ENCODE results near the gene SERPINA5. TPM values are rescaled to one million over a fixed set of nuclear protein-coding genes. Genes with fewer than 3 reads are reported as not detected.

The SERPINA5 gene
- polyA plus RNA-seq (2013, experiment 1 of 2; ENCODE audit: insufficient read length), result 0.24 TPM
- 0.19 TPM for polyA plus RNA-seq (2013, experiment 2 of 2; ENCODE audit: insufficient read length)

DNA sequence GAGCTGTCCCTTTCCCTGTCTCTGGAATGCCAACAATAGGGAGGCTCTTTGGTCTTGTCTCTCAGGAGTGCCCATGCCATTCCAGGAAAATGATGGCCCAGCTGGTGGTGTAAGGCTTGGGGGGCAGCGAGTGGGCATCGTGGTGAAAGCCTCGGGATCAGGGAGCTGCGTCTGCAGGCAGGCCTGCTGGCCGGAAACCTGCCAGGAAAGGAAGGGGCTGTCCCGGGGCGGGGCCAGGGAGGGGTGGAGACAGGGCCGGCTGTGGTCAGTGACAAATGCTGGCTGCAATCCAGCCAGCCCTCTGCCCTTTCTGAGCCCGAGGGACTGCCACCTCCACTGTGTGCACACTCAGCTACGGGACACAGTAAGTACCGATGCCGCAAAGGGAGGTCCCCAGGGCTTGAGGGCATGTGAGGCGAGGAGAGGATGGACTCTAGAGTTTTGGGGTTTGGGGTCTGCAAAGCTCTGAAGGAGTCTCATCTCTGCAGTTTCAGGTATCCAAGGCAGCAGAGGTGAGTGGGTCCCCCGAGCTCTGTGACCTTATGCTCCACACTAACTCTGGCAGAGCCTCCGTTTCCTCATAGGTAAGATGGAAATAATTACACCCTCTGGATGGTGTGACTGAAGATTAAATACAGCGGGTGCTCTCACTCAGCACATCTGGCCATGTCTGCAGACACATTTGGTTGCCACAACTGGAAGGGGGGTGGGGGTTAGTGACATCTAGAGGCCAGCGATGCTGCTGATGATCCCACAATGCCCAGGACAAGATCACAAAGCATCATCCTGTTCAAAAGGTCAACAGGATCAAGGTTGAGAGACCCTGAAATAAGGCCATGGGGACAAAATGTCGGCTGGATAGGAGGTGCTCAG lies at the start of gene SERPINA5:
Gene SERPINA5, plus strand, starts transcription at position 300 of the 873 bp plus-strand sequence. CDS start 5,937 bp downstream, outside the sequence.
- DNase-seq, result no peak

- no peak for DNase-seq
These were observed 48.8 kb upstream of the SERPINA5 start for GRCh38 chr14:94532447-94532846.

DNA sequence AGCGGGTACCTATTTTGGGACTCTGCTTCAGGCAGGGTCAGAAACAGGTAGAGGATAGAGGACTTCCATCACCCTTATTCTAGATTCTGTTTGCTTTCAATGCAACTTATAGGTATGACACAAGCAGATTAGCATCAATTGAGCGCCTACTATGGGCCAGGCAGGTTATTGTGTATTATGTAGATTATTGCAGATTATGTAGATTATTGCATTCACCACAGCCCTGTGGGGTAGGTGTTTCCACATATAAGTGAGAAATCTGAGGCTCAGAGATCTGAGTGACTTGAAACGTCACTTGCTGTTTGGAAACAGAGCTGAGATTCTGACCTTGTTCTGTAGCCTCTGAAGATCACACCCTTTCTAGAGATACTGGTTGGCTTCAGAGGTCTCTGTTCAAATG lies 45.7 kb upstream of the SERPINA5 start:
- no peak for DNase-seq

DNA sequence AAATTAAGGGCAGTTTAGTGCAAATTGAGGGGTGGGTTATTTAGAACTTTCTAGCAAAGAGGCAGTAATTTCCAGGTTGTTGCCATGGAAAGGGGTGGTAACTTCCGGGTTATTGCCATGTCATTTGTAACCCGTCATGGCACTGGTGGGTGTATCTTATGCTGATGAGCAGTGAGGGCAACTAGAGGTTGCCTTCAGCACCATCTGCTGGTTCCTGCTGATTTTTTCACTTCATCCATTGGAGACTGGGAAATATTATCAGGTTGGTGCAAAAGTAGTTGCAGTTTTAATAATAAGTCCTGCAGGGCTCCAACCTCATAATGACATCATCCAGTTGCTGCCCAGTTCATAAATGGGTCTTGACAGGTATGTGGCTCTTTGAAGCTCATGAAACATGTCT lies 44.4 kb upstream of the SERPINA5 start:
- no peak for DNase-seq

- DNase-seq, result no peak
These were observed 43.0 kb upstream of the SERPINA5 start for GRCh38 chr14:94538070-94538740.

DNA sequence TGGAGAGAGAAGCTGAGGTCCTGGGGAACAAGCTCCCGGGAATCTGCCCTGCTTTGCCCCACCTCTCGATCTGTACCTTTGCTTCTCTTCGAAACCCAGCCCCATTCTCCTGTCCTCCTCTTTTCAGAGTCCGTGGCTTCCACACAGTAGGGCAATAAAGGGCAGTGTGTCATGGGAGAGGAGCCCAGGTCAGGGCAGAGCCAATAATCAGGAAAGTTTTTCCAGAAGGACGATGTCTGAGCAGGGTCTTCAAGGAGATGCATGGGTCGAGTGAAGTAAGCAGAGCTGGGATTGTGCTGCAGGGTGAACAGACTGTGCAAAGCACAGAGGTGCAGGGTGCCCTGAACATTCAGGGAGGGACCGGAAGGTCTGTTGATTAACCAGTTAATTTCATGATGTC lies 42.0 kb upstream of the SERPINA5 start:
- DNase-seq, result no peak

DNA sequence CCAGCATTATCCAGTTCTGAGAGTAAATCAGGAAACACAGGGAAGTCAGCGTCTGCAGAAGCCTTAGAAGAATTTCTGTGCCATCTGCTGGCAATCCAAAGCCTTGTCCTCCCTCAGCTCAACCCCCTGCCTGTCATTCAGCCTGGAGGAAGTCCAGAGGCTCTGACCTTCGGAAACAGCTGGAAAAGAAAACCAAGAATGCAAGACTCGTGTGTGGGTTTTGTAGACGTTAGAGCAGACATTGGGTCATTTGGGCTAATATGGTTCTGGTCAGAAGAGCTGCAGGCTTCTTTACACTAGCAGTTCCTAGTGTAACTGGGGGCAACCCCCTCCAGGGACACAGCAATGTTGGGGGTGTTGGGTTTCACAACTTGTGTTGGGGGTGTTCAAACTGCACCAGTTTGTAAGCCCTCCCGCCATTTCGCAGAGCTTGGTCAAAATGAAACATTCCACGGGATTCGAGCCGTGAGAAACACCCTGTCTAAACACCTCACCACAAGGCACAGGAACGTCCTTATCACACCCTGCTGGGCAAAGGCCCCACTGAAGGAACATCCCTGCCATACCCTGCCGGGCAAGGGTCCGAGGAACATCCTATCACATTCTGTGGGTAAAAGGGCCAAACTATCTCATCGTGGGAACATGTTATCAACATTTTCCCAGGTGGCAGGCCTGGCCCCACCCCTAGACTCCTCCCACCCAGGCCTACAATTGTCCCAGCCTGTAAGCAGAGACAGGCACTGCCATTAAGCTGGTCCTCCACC lies 41.0 kb upstream of the SERPINA5 start:
- peak; percentile 16 for DNase-seq

DNA sequence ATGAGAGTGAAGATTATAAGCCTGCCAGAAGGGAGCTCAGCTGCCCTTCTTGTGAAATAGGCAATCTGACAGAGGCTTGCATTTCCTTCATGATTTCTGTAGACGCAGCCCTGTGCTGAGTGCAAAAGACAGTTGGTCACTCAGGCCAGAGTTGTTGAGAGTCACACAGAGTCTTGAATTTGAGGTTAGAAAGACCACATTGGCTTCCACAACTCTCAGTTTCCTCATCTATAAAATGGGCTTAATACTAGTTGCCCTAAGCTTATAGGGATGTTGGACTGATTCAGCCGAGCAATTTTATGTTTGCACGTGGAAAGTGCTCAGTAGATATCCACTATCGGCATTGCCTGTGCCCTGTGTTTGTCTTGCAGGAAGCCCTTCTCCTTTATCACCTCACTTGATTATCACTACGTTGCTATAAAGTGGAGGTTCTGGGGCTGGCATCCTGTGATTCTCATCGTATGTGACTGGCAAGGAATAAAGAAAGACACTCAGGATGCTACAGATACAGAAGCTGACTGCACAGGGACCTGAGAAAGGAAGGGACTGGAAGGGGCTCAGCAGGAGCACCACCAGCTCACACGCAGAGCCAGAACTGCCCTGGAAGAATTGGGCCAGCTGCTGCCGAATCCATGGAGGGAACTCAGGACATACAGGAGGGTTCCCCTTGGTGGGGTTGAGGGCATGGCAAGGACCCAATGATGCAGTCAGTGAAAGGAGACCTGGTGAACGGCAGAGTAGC lies 39.8 kb upstream of the SERPINA5 start:
- DNase-seq, result no peak

GRCh38 chr14:94542111-94542810 lies 39.0 kb upstream of the SERPINA5 start:
- DNase-seq, result peak; percentile 51

GRCh38 chr14:94542811-94543440 lies 38.3 kb upstream of the SERPINA5 start:
- DNase-seq, result no peak

DNA sequence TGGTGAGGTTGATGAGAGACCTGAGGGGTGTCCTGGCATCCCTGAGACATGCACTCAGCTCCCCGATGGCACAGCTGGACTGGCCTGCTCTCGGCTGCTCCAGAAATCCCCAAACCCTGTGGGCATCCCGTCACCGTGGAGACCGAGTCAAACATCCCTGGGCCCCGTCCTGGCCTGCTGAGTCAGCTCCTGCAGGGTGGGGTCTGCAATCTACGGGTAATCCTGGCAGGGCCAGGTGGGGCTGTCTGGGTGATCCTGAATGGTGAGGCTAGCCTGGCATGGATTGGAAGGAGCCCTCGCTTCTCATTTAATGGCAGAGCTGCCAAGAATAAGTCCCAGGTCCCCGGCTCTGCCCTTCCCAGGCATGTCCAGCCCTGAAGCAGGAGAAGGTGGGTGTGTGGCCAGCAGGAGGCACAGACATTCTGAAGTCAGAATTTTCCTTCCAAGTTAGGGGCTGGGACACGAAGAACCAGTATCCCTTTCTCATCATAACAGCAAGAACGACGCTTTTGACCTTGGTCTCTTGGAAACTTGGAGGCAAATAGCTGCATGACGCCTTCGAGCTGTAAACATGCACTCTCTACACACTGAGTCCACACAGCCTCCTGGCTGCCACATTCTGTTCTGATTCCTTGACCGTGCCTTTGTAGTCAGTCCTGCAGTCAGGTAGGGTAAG lies 37.6 kb upstream of the SERPINA5 start:
- no peak for DNase-seq

- DNase-seq, result no peak
These were observed 36.5 kb upstream of the SERPINA5 start for GRCh38 chr14:94544726-94545125.

GRCh38 chr14:94545131-94545841 lies 35.9 kb upstream of the SERPINA5 start:
- no peak for DNase-seq

DNA sequence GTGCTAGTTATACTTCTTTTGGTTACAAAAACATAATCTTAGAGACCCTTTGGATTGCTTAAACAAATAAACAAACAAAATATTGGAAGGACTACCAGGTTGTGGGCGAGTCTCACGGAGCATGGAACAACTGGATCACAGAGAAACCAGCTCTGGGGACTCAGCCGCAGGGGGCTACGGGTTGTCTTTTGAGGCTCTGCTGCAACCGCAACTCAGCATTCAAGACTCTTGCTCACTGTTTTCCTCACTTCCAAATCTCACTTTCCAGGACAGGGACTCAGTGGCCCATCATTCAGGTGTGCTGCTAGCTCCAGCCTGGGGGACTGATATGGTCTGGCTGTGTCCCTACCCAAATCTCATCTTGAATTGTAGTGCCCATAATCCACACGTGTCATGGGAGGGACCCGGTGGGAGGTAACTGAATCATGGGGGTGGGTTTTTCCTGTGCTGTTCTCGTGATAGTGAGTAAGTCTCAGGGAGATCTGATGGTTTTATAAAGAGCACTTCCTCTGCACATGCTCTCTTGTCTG lies 34.0 kb upstream of the SERPINA5 start:
- no peak for DNase-seq

- no peak for DNase-seq
These were observed 33.5 kb upstream of the SERPINA5 start for GRCh38 chr14:94547726-94548125.

GRCh38 chr14:94548131-94548998 lies 32.9 kb upstream of the SERPINA5 start:
- no peak for DNase-seq

- peak; percentile 33 for DNase-seq
These were observed 31.9 kb upstream of the SERPINA5 start for GRCh38 chr14:94548999-94549985.

Data from fibroblast of skin of abdomen (primary cell).